Mesendoderm (in vitro differentiated cells): ENCODE results near the gene ZCCHC2.

Experiments used
- DNase-seq: peaks from one replicate; pipeline ENCODE4 v3.0.0; 2013
- H2AK5ac ChIP-seq: 2 replicates; pipeline ENCODE4 v1.6.1; 2013; ENCODE audit warnings: low read length, inconsistent platforms
- H2BK120ac ChIP-seq: 2 replicates; pipeline ENCODE4 v1.6.1; 2013; ENCODE audit warnings: low read depth, mild to moderate bottlenecking, low read length, moderate library complexity, mixed read lengths
- H2BK15ac ChIP-seq: replicated peaks from 2 replicates; pipeline ENCODE4 v1.6.1; 2013; ENCODE audit warnings: low read depth, mild to moderate bottlenecking, moderate library complexity
- H2BK5ac ChIP-seq: 2 replicates; pipeline ENCODE4 v1.6.1; 2013; ENCODE audit warnings: low read length, inconsistent platforms
- H3K18ac ChIP-seq: 2 replicates; pipeline ENCODE4 v1.6.1; 2013; ENCODE audit warnings: mild to moderate bottlenecking, low read length, mixed read lengths
- H3K23ac ChIP-seq: one replicate; pipeline ENCODE4 v1.6.1; 2013; ENCODE audit warnings: low read length
- H3K27ac ChIP-seq: 2 replicates; pipeline ENCODE4 v1.5.1; 2013; ENCODE audit warnings: low read depth, mild to moderate bottlenecking, inconsistent platforms, low read length, moderate library complexity
- H3K27me3 ChIP-seq: 2 replicates; pipeline ENCODE4 v1.6.1; 2013; ENCODE audit warnings: low read length, control low read depth, mild to moderate bottlenecking, inconsistent platforms; ENCODE audit not compliant: insufficient read depth, poor library complexity
- H3K36me3 ChIP-seq: 2 replicates; pipeline ENCODE4 v1.6.1; 2013; ENCODE audit warnings: low read length, inconsistent platforms; ENCODE audit not compliant: control insufficient read depth, insufficient read depth
- H3K4ac ChIP-seq: one replicate; pipeline ENCODE4 v1.6.1; 2013; ENCODE audit warnings: low read depth, mild to moderate bottlenecking, low read length, moderate library complexity
- H3K4me1 ChIP-seq: 2 replicates; pipeline ENCODE4 v1.6.1; 2013; ENCODE audit warnings: low read depth, low read length, inconsistent platforms; ENCODE audit not compliant: control insufficient read depth
- H3K4me2 ChIP-seq: 2 replicates; pipeline ENCODE4 v1.6.1; 2013; ENCODE audit warnings: low read length
- H3K4me3 ChIP-seq: 2 replicates; pipeline ENCODE4 v1.5.1; 2013; ENCODE audit warnings: mild to moderate bottlenecking, low read length
- H3K56ac ChIP-seq: one replicate; pipeline ENCODE4 v1.6.1; 2013; ENCODE audit warnings: low read length
- H3K79me1 ChIP-seq: 2 replicates; pipeline ENCODE4 v1.6.1; 2013; ENCODE audit warnings: low read length, inconsistent platforms
- H3K79me2 ChIP-seq: 2 replicates; pipeline ENCODE4 v1.6.1; 2013; ENCODE audit warnings: mild to moderate bottlenecking, low read length; ENCODE audit not compliant: control insufficient read depth, insufficient read depth
- H3K9ac ChIP-seq: 2 replicates; pipeline ENCODE4 v1.6.1; 2013; ENCODE audit warnings: low read length, inconsistent platforms
- H4K5ac ChIP-seq: one replicate; pipeline ENCODE4 v1.6.1; 2013; ENCODE audit warnings: low read length
- H4K8ac ChIP-seq: one replicate; pipeline ENCODE4 v1.6.1; 2013; ENCODE audit warnings: low read depth, mild to moderate bottlenecking, control low read depth, low read length, moderate library complexity
- WGBS: extraction: QIAGEN DNeasy Blood & Tissue Kit; methylation state at CpG from one replicate; pipeline ENCODE4 v1.1.7; 2013; ENCODE audit warnings: low lambda C conversion rate, missing lambda C conversion rate; ENCODE audit not compliant: insufficient coverage; ENCODE audit errors: extremely low coverage; 5-methylcytosine and 5-hydroxymethylcytosine counted together

The ZCCHC2 gene

GRCh38 chr18:62607708-62608428, 85.0 kb downstream of the ZCCHC2 start:
- Histone ChIP-seq H4K8ac (no peak overlapping the region), H3K27me3 (no peaks in the 10 kb centered on the region), H3K56ac (no peak overlapping the region), H3K36me3 (no peaks in the 10 kb centered on the region), H3K18ac (no peak overlapping the region), H4K5ac (no peak overlapping the region), H2AK5ac (no peak overlapping the region), H3K4me1 (peaks cover 10% of the 10 kb centered on the region), H3K79me2 (no peaks in the 10 kb centered on the region), H3K9ac (no peak overlapping the region), H3K79me1 (no peaks in the 10 kb centered on the region), H2BK15ac (no peak overlapping the region), H3K4me2 (no peak overlapping the region), H2BK5ac (no peak overlapping the region), H3K4ac (no peak overlapping the region), H3K23ac (no peak overlapping the region), H3K4me3 (no peak overlapping the region), H3K27ac (no peak overlapping the region), H2BK120ac (no peak overlapping the region)
- no CpG with 5 or more reads among the region's 9 CpGs for WGBS
- DNase-seq = no peak

- H3K79me2 ChIP-seq = no peaks in the 10 kb centered on the region
- DNase-seq = no peak
- peaks cover 10% of the 10 kb centered on the region for H3K4me1 ChIP-seq
- H4K5ac ChIP-seq = no peak overlapping the region
- no peak overlapping the region for H3K9ac ChIP-seq
- no peak overlapping the region for H3K4me3 ChIP-seq
- H3K36me3 ChIP-seq = no peaks in the 10 kb centered on the region
- H4K8ac ChIP-seq = no peak overlapping the region
- H3K23ac ChIP-seq = no peak overlapping the region
- no peak overlapping the region for H2AK5ac ChIP-seq
- no peak overlapping the region for H2BK15ac ChIP-seq
- no peak overlapping the region for H3K56ac ChIP-seq
- H3K27me3 ChIP-seq = no peaks in the 10 kb centered on the region
- H2BK120ac ChIP-seq = no peak overlapping the region
- H3K27ac ChIP-seq = no peak overlapping the region
- WGBS = no CpG with 5 or more reads among the region's 2 CpGs
- no peak overlapping the region for H2BK5ac ChIP-seq
- no peaks in the 10 kb centered on the region for H3K79me1 ChIP-seq
- H3K4me2 ChIP-seq = no peak overlapping the region
- no peak overlapping the region for H3K18ac ChIP-seq
- H3K4ac ChIP-seq = no peak overlapping the region
Observed at GRCh38 chr18:62609764-62610163, 86.9 kb downstream of the ZCCHC2 start.

- Histone ChIP-seq H3K18ac (no peak overlapping the region), H2BK120ac (no peak overlapping the region), H4K5ac (no peak overlapping the region), H3K56ac (no peak overlapping the region), H3K27me3 (no peaks in the 10 kb centered on the region), H2BK5ac (no peak overlapping the region), H3K9ac (no peak overlapping the region), H3K36me3 (no peaks in the 10 kb centered on the region), H3K4me3 (no peak overlapping the region), H3K4me1 (peaks cover 10% of the 10 kb centered on the region), H3K27ac (no peak overlapping the region), H3K4me2 (no peak overlapping the region), H4K8ac (no peak overlapping the region), H3K79me2 (no peaks in the 10 kb centered on the region), H3K4ac (no peak overlapping the region), H2BK15ac (no peak overlapping the region), H3K23ac (no peak overlapping the region), H3K79me1 (no peaks in the 10 kb centered on the region), H2AK5ac (no peak overlapping the region)
- no peak for DNase-seq
- no CpG with 5 or more reads among the region's 3 CpGs for WGBS
Observed at GRCh38 chr18:62610351-62610700, 87.5 kb downstream of the ZCCHC2 start.

- Histone ChIP-seq H3K4ac (no peak overlapping the region), H3K18ac (peak overlapping the region; percentile 1), H2BK15ac (no peak overlapping the region), H4K8ac (no peak overlapping the region), H3K56ac (peak overlapping the region; percentile 71), H3K79me1 (no peaks in the 10 kb centered on the region), H2BK5ac (no peak overlapping the region), H3K9ac (peak overlapping the region; percentile 47), H2BK120ac (no peak overlapping the region), H3K36me3 (no peaks in the 10 kb centered on the region), H3K27ac (no peak overlapping the region), H3K23ac (no peak overlapping the region), H2AK5ac (no peak overlapping the region), H3K4me2 (peak overlapping the region; percentile 42), H4K5ac (no peak overlapping the region), H3K4me3 (no peak overlapping the region), H3K27me3 (no peaks in the 10 kb centered on the region), H3K79me2 (no peaks in the 10 kb centered on the region), H3K4me1 (peaks cover 10% of the 10 kb centered on the region)
- WGBS = no CpG with 5 or more reads among the region's 24 CpGs
- peak; percentile 45 for DNase-seq
Observed at GRCh38 chr18:62610701-62611411, 88.0 kb downstream of the ZCCHC2 start.

GRCh38 chr18:62611453-62612288, 88.8 kb downstream of the ZCCHC2 start:
- H2AK5ac ChIP-seq = no peak overlapping the region
- no peak overlapping the region for H4K5ac ChIP-seq
- H3K27ac ChIP-seq = no peak overlapping the region
- H3K27me3 ChIP-seq = no peaks in the 10 kb centered on the region
- H2BK15ac ChIP-seq = no peak overlapping the region
- H3K36me3 ChIP-seq = no peaks in the 10 kb centered on the region
- no peak overlapping the region for H4K8ac ChIP-seq
- H3K18ac ChIP-seq = peak overlapping the region; percentile 1
- no peaks in the 10 kb centered on the region for H3K79me2 ChIP-seq
- H3K4me2 ChIP-seq = peak overlapping the region; percentile 42
- no peak overlapping the region for H2BK5ac ChIP-seq
- H3K4me3 ChIP-seq = no peak overlapping the region
- no peak overlapping the region for H3K23ac ChIP-seq
- no peak overlapping the region for H2BK120ac ChIP-seq
- no peak overlapping the region for H3K4ac ChIP-seq
- DNase-seq = no peak
- WGBS = no CpG with 5 or more reads among the region's 32 CpGs
- peaks cover 10% of the 10 kb centered on the region for H3K4me1 ChIP-seq
- peak overlapping the region; percentile 47 for H3K9ac ChIP-seq
- no peaks in the 10 kb centered on the region for H3K79me1 ChIP-seq
- peak overlapping the region; percentile 71 for H3K56ac ChIP-seq
